K562 (cell line): Measurements from ENCODE around the gene GMDS. TPM values are rescaled to one million over a fixed set of nuclear protein-coding genes. Genes with fewer than 3 reads are reported as not detected.
A peak's percentile ranks its signal among the peaks of the same experiment; 100 is the strongest.

Source experiments
- ATAC-seq: fragments of 200-7000 bp; cut with Tn5 transposase; 3 replicates; pipeline ENCODE4 v1.9.1; 2020; ENCODE audit warnings: moderate library complexity
- BruUV-seq: library from RNA; stranded (reverse); fragments of 400-500 nt; replicated peaks from 2 replicates; lab custom pipeline; 2021; lab: Mats Ljungman, UMichigan
- CTCF ChIA-PET: fragments of 300-600 bp; formaldehyde crosslinking; extraction: SDS; loops from one replicate; lab custom pipeline; 2021; ENCODE audit warnings: low intra/inter-chr PET ratio; lab: Yijun Ruan, JAX
- POLR2A ChIA-PET: fragments of 300-600, 350-650 bp; sonication (Branson Sonifier 250); formaldehyde crosslinking; extraction: SDS; loops from one replicate; lab custom pipeline; 2021; ENCODE audit warnings: antibody characterized with exemption, inconsistent platforms; lab: Yijun Ruan, JAX
- DNase-seq, 4 experiments: peaks; one replicate each; pipeline versions ENCODE4 v3.0.0 to v3.0.0-alpha.2; 2011 to 2018; ENCODE audit warnings: low spot score in 3 of 4, mixed read lengths in 3 of 4; ENCODE audit errors: extremely low read depth in 1 of 4
- FAIRE-seq: peaks from 2 replicates; lab custom pipeline; 2011; peaks lifted over from hg19 to GRCh38; lab: Jason Lieb, UNC
- H2AFZ ChIP-seq: 2 replicates; pipeline ENCODE4 v1.6.0; 2011; ENCODE audit warnings: low read depth, low read length, control low read depth, inconsistent platforms
- H3K27ac ChIP-seq: fragments of 200-600 bp; 3 replicates; pipeline ENCODE4 v1.8.0; 2011; ENCODE audit warnings: low read depth, mild to moderate bottlenecking, control low read depth, inconsistent platforms, low read length, moderate library complexity, mixed read lengths; ENCODE audit errors: extremely low read depth
- H3K27me3 ChIP-seq, 2 experiments: fragments of 300-600 bp in 1 of 2; 2 replicates in 1 of 2; 3 replicates in 1 of 2; pipeline versions ENCODE4 v1.6.0 to v1.8.0; 2011; ENCODE audit warnings: inconsistent platforms in 2 of 2, low read length in 2 of 2, mild to moderate bottlenecking in 1 of 2, mixed read lengths in 1 of 2, moderate library complexity in 1 of 2; ENCODE audit not compliant: control insufficient read depth in 2 of 2, insufficient read depth in 2 of 2
- H3K36me3 ChIP-seq: fragments of 300-600 bp; 3 replicates; pipeline ENCODE4 v1.8.0; 2011; ENCODE audit warnings: mild to moderate bottlenecking, low read length, inconsistent platforms; ENCODE audit not compliant: control insufficient read depth, insufficient read depth
- H3K4me1 ChIP-seq, 2 experiments: fragments of 200-600 bp in 1 of 2; replicated peaks in 1 of 2; 2 replicates in 1 of 2; 3 replicates in 1 of 2; pipeline versions ENCODE4 v1.5.1 to v1.8.0; 2011; ENCODE audit warnings: inconsistent platforms in 2 of 2, low read length in 2 of 2, mild to moderate bottlenecking in 1 of 2, mixed read lengths in 1 of 2, moderate library complexity in 1 of 2; ENCODE audit not compliant: control insufficient read depth in 2 of 2, insufficient read depth in 2 of 2
- H3K4me2 ChIP-seq: 2 replicates; pipeline ENCODE4 v1.6.1; 2011; ENCODE audit warnings: low read length, control low read depth, inconsistent platforms, mixed read lengths; ENCODE audit not compliant: insufficient read depth
- H3K4me3 ChIP-seq: fragments of 200-600 bp; sonication (generic), shearing (Covaris generic); 2 replicates; pipeline ENCODE4 v1.5.1; 2016; ENCODE audit warnings: control low read depth, inconsistent platforms
- H3K79me2 ChIP-seq: fragments of 200-600 bp; 3 replicates; pipeline ENCODE4 v1.8.0; 2011; ENCODE audit warnings: low read length, inconsistent platforms; ENCODE audit not compliant: control insufficient read depth, insufficient read depth
- H3K9ac ChIP-seq, 2 experiments: 2 replicates each; pipeline versions ENCODE4 v1.6.0 to v1.6.1; 2011; ENCODE audit warnings: low read depth in 2 of 2, low read length in 2 of 2, control low read depth in 1 of 2, inconsistent platforms in 1 of 2, mild to moderate bottlenecking in 1 of 2, mixed read lengths in 1 of 2; ENCODE audit not compliant: insufficient read depth in 1 of 2
- H3K9me1 ChIP-seq: one replicate; pipeline ENCODE4 v1.6.0; 2011; ENCODE audit warnings: inconsistent platforms, mild to moderate bottlenecking, low read length, moderate library complexity; ENCODE audit not compliant: control insufficient read depth, insufficient read depth
- H3K9me3 ChIP-seq: replicated peaks from 2 replicates; pipeline ENCODE4 v1.5.1; 2011; ENCODE audit warnings: low read depth, low read length, inconsistent platforms; ENCODE audit not compliant: control insufficient read depth, insufficient read depth
- H4K20me1 ChIP-seq: replicated peaks from 2 replicates; pipeline ENCODE4 v1.6.1; 2011; ENCODE audit warnings: low read length, inconsistent platforms, mixed read lengths; ENCODE audit not compliant: control insufficient read depth, insufficient read depth
- CTCF ChIP-seq, 3 experiments: IDR thresholded peaks in 2 of 3; conservative IDR thresholded peaks in 1 of 3; 2 replicates each; pipeline ENCODE4 v1.5.1; 2011 to 2012; ENCODE audit warnings: low read length in 3 of 3, mild to moderate bottlenecking in 3 of 3, control low read depth in 2 of 3, improper control_type of control experiment in 1 of 3, inconsistent platforms in 1 of 3, low read depth in 1 of 3, mixed read lengths in 1 of 3, moderate library complexity in 1 of 3; ENCODE audit not compliant: insufficient read depth in 2 of 3
- HDAC6 ChIP-seq: IDR thresholded peaks from 2 replicates; pipeline ENCODE4 v1.6.1; 2012; ENCODE audit warnings: low read depth, mild to moderate bottlenecking, control low read depth, inconsistent platforms, low read length, moderate library complexity
- POLR2AphosphoS5 ChIP-seq: IDR thresholded peaks from 2 replicates; pipeline ENCODE4 v1.6.1; 2011; ENCODE audit warnings: mild to moderate bottlenecking, low read depth, low read length, moderate library complexity; ENCODE audit not compliant: control insufficient read depth, insufficient read depth
- RBBP5 ChIP-seq: fragments of 200-600 bp; sonication (generic); IDR thresholded peaks from 2 replicates; pipeline ENCODE4 v1.6.1; 2012; ENCODE audit warnings: borderline replicate concordance, mild to moderate bottlenecking, low read length, control low read depth, inconsistent platforms; ENCODE audit not compliant: insufficient read depth, poor library complexity, severe bottlenecking
- SIRT6 ChIP-seq: IDR thresholded peaks from one replicate; pipeline ENCODE4 v1.6.1; 2012; ENCODE audit warnings: low read depth, mild to moderate bottlenecking, control low read depth, inconsistent platforms, low read length, moderate library complexity
- ZBTB7A ChIP-seq: IDR thresholded peaks from 2 replicates; pipeline ENCODE4 v1.6.1; 2011; ENCODE audit warnings: low read depth, mild to moderate bottlenecking, low read length, moderate library complexity, borderline replicate concordance; ENCODE audit not compliant: control insufficient read depth
- WGBS: fragments of 100-300 bp; shearing (Covaris generic); methylation state at CpG from one replicate; pipeline ENCODE4 v1.1.6; 2016; ENCODE audit warnings: low coverage, mixed read lengths; ENCODE audit not compliant: insufficient coverage; ENCODE audit errors: missing lambda C conversion rate; 5-methylcytosine and 5-hydroxymethylcytosine counted together
- in situ Hi-C: fragments of 300-500 bp; cut with MboI; formaldehyde crosslinking; loops from 4 replicates; pipeline ENCODE4 v1.15.0; 2018; ENCODE audit warnings: inconsistent platforms, mixed read lengths
- intact Hi-C: fragments of 100-400 bp; cut with micrococcal nuclease; formaldehyde crosslinking; loops from 2 replicates; pipeline ENCODE4 v1.14.2; 2022
- polyA plus RNA-seq, 8 experiments: library from polyadenylated mRNA; depleted of rRNA in 4 of 8; stranded (reverse) in 5 of 8; unstranded in 3 of 8; fragments of >200 nt; fragmentation: Nextera tagmentation in 2 of 8; fragmentation: Illumina TruSeq in 1 of 8; extraction: Ambion mirVana in 2 of 8; extraction: Trizol in 1 of 8; gene quantifications; 2 replicates each; pipeline versions ENCODE4 v1.2.1 to v1.2.3, GENCODE V29; 2011 to 2014; ENCODE audit warnings: inconsistent platforms in 1 of 8, missing spikeins in 1 of 8
- total RNA-seq, 7 experiments: library from RNA; depleted of rRNA in 6 of 7; stranded (reverse); fragments of >200 nt in 6 of 7; fragmentation: Illumina TruSeq in 2 of 7; extraction: Trizol in 2 of 7; gene quantifications; 2 replicates each; pipeline versions ENCODE4 v1.2.1 to v1.2.3, GENCODE V29; 2011 to 2021; ENCODE audit warnings: low replicate concordance in 1 of 7

Gene GMDS
- total and polyA plus RNA-seq, 9 of the 15 experiments (the other 6 are each of a cell fraction or from before 2014, with no cell fraction given) = 0.48 to 31.8 (median 13.4) TPM

- no peak overlapping the region for H3K4me3 ChIP-seq
- H3K27me3 ChIP-seq = peaks cover 0 to 4% of the 10 kb centered on the region in 2 experiments; a peak in 1 of 5 replicates
- 14% methylated on average over 4 of the region's 4 CpGs for WGBS
- H3K9ac ChIP-seq = no peak overlapping the region
- H4K20me1 ChIP-seq = no peaks in the 10 kb centered on the region; the same call in 1 of the 2 replicates
- H3K9me1 ChIP-seq = no peaks in the 10 kb centered on the region
- no peak overlapping the region for H3K27ac ChIP-seq
- intact Hi-C loops = no loop called here
- H3K4me2 ChIP-seq = no peak overlapping the region
- H3K36me3 ChIP-seq = no peaks in the 10 kb centered on the region
- H2AFZ ChIP-seq = no peak overlapping the region
- peak in 1 of 3 experiments; percentile 18; a peak in 1 of 6 replicates for TF ChIP-seq CTCF (IDR thresholded peaks at IDR 0.05 in 2 of 3, conservative IDR thresholded peaks at IDR 0.05 in 1 of 3; ENCODE audit: insufficient read depth in 2 of 3, low read depth in 1 of 3, low read length in 3 of 3)
- TF ChIP-seq SIRT6 = no peak
- DNase-seq (peak in 1 of 4 experiments; percentile 11), ATAC-seq (no peak), FAIRE-seq (no peak)
- BruUV-seq = no TSS peak
- in situ Hi-C loops = no loop called here
- H3K4me1 ChIP-seq = no peaks in the 10 kb centered on the region
- no peaks in the 10 kb centered on the region for H3K9me3 ChIP-seq
- H3K79me2 ChIP-seq = no peaks in the 10 kb centered on the region
- CTCF ChIA-PET = interaction anchor here (0.7 kb wide), 1 partner anchor 18 kb away, joined by 3 read pairs; no protein-coding TSS in a partner anchor
- POLR2A ChIA-PET = no interaction called here
These were observed 67.3 kb downstream of the GMDS start for GRCh38 chr6:2178125-2178524.

- FAIRE-seq = no peak
- Histone ChIP-seq H3K27ac (no peak overlapping the region), H3K9me3 (no peaks in the 10 kb centered on the region), H3K9me1 (no peaks in the 10 kb centered on the region), H3K4me3 (no peak overlapping the region), H2AFZ (no peak overlapping the region), H4K20me1 (peaks cover 3% of the 10 kb centered on the region; the same call in 1 of the 2 replicates), H3K4me1 (no peaks in the 10 kb centered on the region), H3K79me2 (no peaks in the 10 kb centered on the region), H3K9ac (no peak overlapping the region), H3K36me3 (no peaks in the 10 kb centered on the region), H3K27me3 (peaks cover 3 to 8% of the 10 kb centered on the region in 2 experiments; a peak in 3 of 5 replicates), H3K4me2 (no peak overlapping the region)
- ATAC-seq = no peak
- no peak for DNase-seq
- in situ Hi-C loops (no loop called here), intact Hi-C loops (no loop called here)
- TF ChIP-seq POLR2AphosphoS5 (no peak), HDAC6 (no peak), RBBP5 (no peak), ZBTB7A (no peak)
- ChIA-PET CTCF (no interaction called here), POLR2A (no interaction called here)
- no TSS peak for BruUV-seq
- 2% methylated on average over 2 of the region's 2 CpGs for WGBS
These were observed 69.6 kb downstream of the GMDS start for GRCh38 chr6:2175825-2176224.
